Fibroblast of lung (primary cell): ENCODE data around the gene CDC14B. TPM values are rescaled to one million over a fixed set of nuclear protein-coding genes. Genes with fewer than 3 reads are reported as not detected.

Experiments used
- DNase-seq, 2 donors: peaks; one replicate each; pipeline versions ENCODE4 v3.0.0 to v3.0.0-alpha.2; 2010; ENCODE audit warnings: low read depth in 2 of 2
- H2AFZ ChIP-seq: 2 replicates; pipeline ENCODE4 v1.5.1; 2012; ENCODE audit warnings: low read length, control low read depth, inconsistent platforms
- H3K27ac ChIP-seq: 2 replicates; pipeline ENCODE4 v1.5.1; 2011; ENCODE audit warnings: low read length, control low read depth; ENCODE audit not compliant: insufficient read depth
- H3K27me3 ChIP-seq: 2 replicates; pipeline ENCODE4 v1.5.1; 2011; ENCODE audit warnings: mild to moderate bottlenecking, low read length; ENCODE audit not compliant: control insufficient read depth, insufficient read depth
- H3K36me3 ChIP-seq: 2 replicates; pipeline ENCODE4 v1.5.1; 2011; ENCODE audit warnings: low read length; ENCODE audit not compliant: control insufficient read depth, insufficient read depth
- H3K4me1 ChIP-seq: 2 replicates; pipeline ENCODE4 v1.5.1; 2011; ENCODE audit warnings: low read length; ENCODE audit not compliant: control insufficient read depth, insufficient read depth; ENCODE audit errors: extremely low read depth
- H3K4me2 ChIP-seq: 2 replicates; pipeline ENCODE4 v1.5.1; 2011; ENCODE audit warnings: low read length, control low read depth; ENCODE audit not compliant: insufficient read depth; ENCODE audit errors: extremely low read depth
- H3K4me3 ChIP-seq, 4 experiments: fragments of 200-600 bp in 1 of 4; sonication (generic) in 1 of 4; replicated peaks in 1 of 4; 2 replicates each; pipeline ENCODE4 v1.5.1; 2011 to 2016; ENCODE audit warnings: low read length in 4 of 4, low read depth in 3 of 4, mild to moderate bottlenecking in 3 of 4, control low read depth in 2 of 4, inconsistent platforms in 1 of 4, mixed read lengths in 1 of 4; ENCODE audit not compliant: insufficient read depth in 1 of 4; ENCODE audit errors: control extremely low read depth in 1 of 4
- H3K79me2 ChIP-seq: 2 replicates; pipeline ENCODE4 v1.5.1; 2012; ENCODE audit warnings: mild to moderate bottlenecking, low read length, inconsistent platforms; ENCODE audit not compliant: control insufficient read depth, insufficient read depth
- H3K9ac ChIP-seq: 2 replicates; pipeline ENCODE4 v1.5.1; 2011; ENCODE audit warnings: mild to moderate bottlenecking, low read length, control low read depth; ENCODE audit not compliant: insufficient read depth
- H3K9me3 ChIP-seq: 2 replicates; pipeline ENCODE4 v1.5.1; 2012; ENCODE audit warnings: low read depth, low read length; ENCODE audit not compliant: control insufficient read depth, insufficient read depth
- H4K20me1 ChIP-seq: 2 replicates; pipeline ENCODE4 v1.5.1; 2011; ENCODE audit warnings: low read length; ENCODE audit not compliant: control insufficient read depth, insufficient read depth; ENCODE audit errors: extremely low read depth
- CTCF ChIP-seq, 2 donors: IDR thresholded peaks in 1 of 2; conservative IDR thresholded peaks in 1 of 2; 1 replicate in 1 of 2; 2 replicates in 1 of 2; pipeline ENCODE4 v1.5.1; 2011 to 2012; ENCODE audit warnings: low read length in 2 of 2, control low read depth in 1 of 2, inconsistent platforms in 1 of 2, low read depth in 1 of 2, mild to moderate bottlenecking in 1 of 2
- EZH2 ChIP-seq: IDR thresholded peaks from 2 replicates; pipeline ENCODE4 v1.5.1; 2012; ENCODE audit warnings: low read length, control low read depth, mild to moderate bottlenecking; ENCODE audit errors: missing control alignments
- polyA plus RNA-seq, 2 donors: library from polyadenylated mRNA; depleted of rRNA in 1 of 2; stranded (reverse) in 1 of 2; unstranded in 1 of 2; fragments of >200 nt; gene quantifications; 2 replicates each; pipeline ENCODE4 v1.2.1, GENCODE V29; 2011 to 2012; ENCODE audit warnings: missing spikeins in 1 of 2
- total RNA-seq: library from RNA; depleted of rRNA; stranded (reverse); fragments of >200 nt; gene quantifications from 2 replicates; pipeline ENCODE4 v1.2.1, GENCODE V29; 2014

CDC14B gene
- total and polyA plus RNA-seq, 2 donors (not counting 1 experiment from before 2014, with no cell fraction given): 38.0 to 68.5 TPM

DNA sequence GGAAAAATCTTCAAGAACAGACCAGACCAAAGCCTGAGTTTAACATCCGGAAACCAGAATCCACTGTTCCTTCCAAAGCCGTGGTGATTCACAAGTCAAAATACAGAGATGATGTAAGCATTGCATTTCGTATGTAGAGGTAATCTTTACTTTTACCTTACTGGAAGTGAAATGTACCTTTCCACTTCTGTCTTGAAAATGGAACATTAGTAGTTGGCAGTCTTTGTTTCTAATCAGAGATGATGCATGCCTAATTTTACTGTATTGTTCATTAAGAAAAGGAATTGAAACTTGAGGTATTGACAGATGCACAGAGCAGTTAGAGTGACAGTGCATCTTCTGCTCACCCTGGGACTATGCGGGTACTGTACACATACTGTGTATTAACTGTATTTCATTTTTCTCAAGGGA, 135.1 kb downstream of the CDC14B start:
- no peaks in the 10 kb centered on the region for H3K9me3 ChIP-seq
- DNase-seq: peak in 1 of 2 donors; percentile 18
- H3K4me2 ChIP-seq: no peak overlapping the region
- H3K9ac ChIP-seq: no peak overlapping the region
- H3K36me3 ChIP-seq: peaks cover 7% of the 10 kb centered on the region
- no peaks in the 10 kb centered on the region for H3K27me3 ChIP-seq
- H3K4me3 ChIP-seq: no peak overlapping the region
- no peaks in the 10 kb centered on the region for H4K20me1 ChIP-seq
- H3K79me2 ChIP-seq: no peaks in the 10 kb centered on the region
- peaks cover 15% of the 10 kb centered on the region for H3K4me1 ChIP-seq
- TF ChIP-seq CTCF (conservative IDR thresholded peaks at IDR 0.05 in 1 of 2, IDR thresholded peaks at IDR 0.05 in 1 of 2; ENCODE audit: low read depth in 1 of 2, low read length in 2 of 2): no peak
- TF ChIP-seq EZH2: no peak
- no peak overlapping the region for H3K27ac ChIP-seq
- no peak overlapping the region for H2AFZ ChIP-seq

DNA sequence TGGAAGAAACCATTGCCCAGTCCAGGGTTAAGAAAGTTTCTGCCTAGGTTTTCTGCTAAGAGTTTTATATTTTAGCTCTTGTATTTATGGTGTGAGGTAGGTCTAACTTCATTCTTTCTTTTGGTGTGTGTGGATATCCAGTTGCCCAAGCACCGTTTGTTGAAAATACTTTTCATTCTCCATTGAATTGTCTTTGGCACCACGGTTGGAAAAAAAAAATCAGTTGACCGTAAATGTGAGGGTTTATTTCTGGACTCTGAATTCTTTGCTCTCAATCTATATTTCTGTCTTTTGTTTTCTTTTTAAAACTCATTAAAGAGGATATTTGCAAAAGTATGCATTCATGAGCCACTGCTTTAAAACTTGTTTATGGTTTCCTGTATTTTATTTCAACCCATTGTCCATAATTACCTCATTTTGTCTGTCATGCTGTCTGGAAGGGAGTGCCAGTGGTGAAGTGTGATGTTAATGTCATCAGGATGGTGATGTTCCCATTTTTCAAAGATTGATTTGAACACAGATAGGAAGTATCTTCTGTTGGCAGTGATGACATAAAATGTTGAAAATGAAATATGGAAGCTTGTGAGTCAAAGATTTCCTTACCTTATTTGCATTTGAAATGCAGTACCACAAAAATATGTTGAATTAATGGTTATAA, 135.8 kb downstream of the CDC14B start:
- TF ChIP-seq EZH2 (no peak), CTCF (conservative IDR thresholded peaks at IDR 0.05 in 1 of 2, IDR thresholded peaks at IDR 0.05 in 1 of 2; ENCODE audit: low read depth in 1 of 2, low read length in 2 of 2) (no peak)
- H3K4me1 ChIP-seq: peaks cover 18% of the 10 kb centered on the region
- peaks cover 3% of the 10 kb centered on the region for H3K36me3 ChIP-seq
- no peak overlapping the region for H3K9ac ChIP-seq
- no peak overlapping the region for H2AFZ ChIP-seq
- H3K4me3 ChIP-seq: no peak overlapping the region
- H3K27ac ChIP-seq: no peak overlapping the region
- no peaks in the 10 kb centered on the region for H3K27me3 ChIP-seq
- DNase-seq: no peak
- H3K79me2 ChIP-seq: no peaks in the 10 kb centered on the region
- H4K20me1 ChIP-seq: no peaks in the 10 kb centered on the region
- H3K9me3 ChIP-seq: no peaks in the 10 kb centered on the region
- no peak overlapping the region for H3K4me2 ChIP-seq

DNA sequence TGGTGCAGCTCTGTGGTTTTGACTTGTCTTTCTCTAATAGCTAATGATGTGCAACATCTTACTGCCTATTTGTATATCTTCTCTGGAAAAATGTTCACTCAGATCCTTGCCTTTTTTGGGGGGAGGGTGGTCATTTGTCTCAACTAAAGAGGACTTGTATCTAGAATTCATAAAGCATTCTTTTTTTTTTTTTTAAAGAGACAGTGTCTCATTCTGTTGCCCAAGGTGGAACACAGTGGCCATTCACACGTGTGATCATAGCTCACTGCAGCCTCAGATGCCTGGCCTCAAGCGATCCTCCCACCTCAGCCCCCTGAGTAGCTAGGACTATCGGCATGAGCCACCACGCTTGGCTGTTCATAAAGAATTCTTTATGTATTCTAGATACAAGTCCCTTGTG, 136.4 kb downstream of the CDC14B start:
- Histone ChIP-seq H3K4me1 (peaks cover 21% of the 10 kb centered on the region), H3K4me2 (no peak overlapping the region), H3K4me3 (no peak overlapping the region), H3K27me3 (no peaks in the 10 kb centered on the region), H3K27ac (no peak overlapping the region), H3K36me3 (peaks cover 3% of the 10 kb centered on the region), H2AFZ (no peak overlapping the region), H4K20me1 (no peaks in the 10 kb centered on the region), H3K79me2 (no peaks in the 10 kb centered on the region), H3K9me3 (no peaks in the 10 kb centered on the region), H3K9ac (no peak overlapping the region)
- TF ChIP-seq EZH2: no peak
- no peak for TF ChIP-seq CTCF (conservative IDR thresholded peaks at IDR 0.05 in 1 of 2, IDR thresholded peaks at IDR 0.05 in 1 of 2; ENCODE audit: low read depth in 1 of 2, low read length in 2 of 2)
- no peak for DNase-seq
